Measurements from ENCODE around the gene NFATC4.

DNA sequence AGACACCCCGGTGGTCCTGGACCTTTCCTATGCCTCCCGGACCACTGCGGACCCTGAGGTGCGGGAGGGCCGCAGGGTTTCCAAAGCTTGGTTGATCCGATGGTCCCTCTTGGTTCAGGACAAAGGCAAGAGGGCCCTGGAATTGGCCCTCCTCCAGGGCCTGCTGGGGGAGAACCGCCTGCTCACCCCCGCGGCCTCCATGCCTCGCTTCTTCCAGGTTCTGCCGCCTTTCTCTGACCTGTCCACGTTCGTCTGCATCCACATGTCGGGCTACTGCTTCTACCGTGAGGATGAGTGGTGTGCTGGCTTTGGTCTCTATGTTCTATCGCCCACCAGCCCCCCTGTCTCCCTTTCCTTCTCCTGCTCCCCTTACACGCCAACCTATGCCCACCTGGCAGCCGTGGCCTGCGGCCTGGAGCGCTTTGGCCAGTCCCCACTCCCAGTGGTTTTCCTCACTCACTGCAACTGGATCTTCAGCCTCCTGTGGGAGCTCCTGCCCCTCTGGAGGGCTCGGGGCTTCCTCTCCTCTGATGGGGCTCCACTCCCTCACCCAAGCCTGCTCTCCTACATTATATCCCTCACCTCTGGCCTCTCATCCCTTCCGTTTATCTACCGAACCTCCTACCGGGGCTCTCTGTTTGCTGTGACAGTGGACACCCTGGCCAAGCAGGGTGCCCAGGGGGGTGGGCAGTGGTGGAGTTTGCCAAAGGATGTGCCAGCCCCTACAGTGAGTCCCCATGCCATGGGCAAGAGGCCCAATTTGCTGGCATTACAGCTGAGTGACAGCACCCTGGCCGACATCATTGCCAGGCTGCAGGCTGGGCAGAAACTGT lies 47.7 kb downstream of the NFATC4 start:
- no peak for TF ChIP-seq CTCF (conservative IDR thresholded peaks at IDR 0.05; ENCODE audit: low read depth in 2 of 2)
- no peak for TF ChIP-seq CREB1 (CRISPR knock-in tag; IDR thresholded peaks at IDR 0.05; ENCODE audit: low read depth)
- no peak for TF ChIP-seq POLR2AphosphoS5 (IDR thresholded peaks at IDR 0.05; ENCODE audit: low read depth)
- TF ChIP-seq EZH2phosphoT487 (IDR thresholded peaks at IDR 0.05; ENCODE audit: unreplicated experiment): no peak
- no peak for TF ChIP-seq JUNB (IDR thresholded peaks at IDR 0.05; ENCODE audit: unreplicated experiment)
- TF ChIP-seq EZH2 (IDR thresholded peaks at IDR 0.05; ENCODE audit: low read depth, unreplicated experiment): no peak
- TF ChIP-seq ZNF331 (CRISPR knock-in tag; IDR thresholded peaks at IDR 0.05; ENCODE audit: low read depth): no peak
- TF ChIP-seq STAT1 (IDR thresholded peaks at IDR 0.05; ENCODE audit: unreplicated experiment): no peak
- no peak for TF ChIP-seq REST (IDR thresholded peaks at IDR 0.05; ENCODE audit: unreplicated experiment)

Data from GM23338 (cell line).